Measurements from ENCODE around the gene FCRL2. TPM values are rescaled to one million over a fixed set of nuclear protein-coding genes. Genes with fewer than 3 reads are reported as not detected.
A peak's percentile ranks its signal among the peaks of the same experiment; 100 is the strongest.

FCRL2 gene
- total and polyA plus RNA-seq, 4 experiments from 2014 or later, result 0.40 TPM; not detected in 3

- ChIA-PET CTCF (ENCODE audit: partially characterized antibody) (no interaction called here), POLR2A (ENCODE audit: partially characterized antibody) (no interaction called here)
- Histone ChIP-seq H3K4me3 (ENCODE audit: low read length in 2 of 2) (no peak overlapping the region), H3K36me3 (ENCODE audit: insufficient read depth, low read length) (no peaks in the 10 kb centered on the region), H3K27ac (ENCODE audit: low read depth, low read length) (no peak overlapping the region), H3K27me3 (ENCODE audit: insufficient read depth, low read length) (no peaks in the 10 kb centered on the region), H3K4me1 (ENCODE audit: insufficient read depth, low read length) (no peaks in the 10 kb centered on the region), H3K9me3 (ENCODE audit: control insufficient read depth in 1 of 2, low read length in 2 of 2) (no peaks in the 10 kb centered on the region)
- no peak overlapping the region for H3K4me3 Mint-ChIP-seq
- no peaks in the 10 kb centered on the region for H3K36me3 Mint-ChIP-seq
- intact Hi-C loops (cut with micrococcal nuclease), result no loop called here
- no peak for DNase-seq
- peaks cover 0 to 1% (median 0%) of the 10 kb centered on the region in 4 donors for H3K4me1 Mint-ChIP-seq
- H3K27ac Mint-ChIP-seq, result no peak overlapping the region
- H3K27me3 Mint-ChIP-seq, result peaks cover 3 to 5% of the 10 kb centered on the region in 2 donors
- peaks cover 0 to 2% (median 0%) of the 10 kb centered on the region in 8 donors for H3K9me3 Mint-ChIP-seq
Measured at GRCh38 chr1:157774412-157774811, 2.5 kb downstream of the FCRL2 start.

DNA sequence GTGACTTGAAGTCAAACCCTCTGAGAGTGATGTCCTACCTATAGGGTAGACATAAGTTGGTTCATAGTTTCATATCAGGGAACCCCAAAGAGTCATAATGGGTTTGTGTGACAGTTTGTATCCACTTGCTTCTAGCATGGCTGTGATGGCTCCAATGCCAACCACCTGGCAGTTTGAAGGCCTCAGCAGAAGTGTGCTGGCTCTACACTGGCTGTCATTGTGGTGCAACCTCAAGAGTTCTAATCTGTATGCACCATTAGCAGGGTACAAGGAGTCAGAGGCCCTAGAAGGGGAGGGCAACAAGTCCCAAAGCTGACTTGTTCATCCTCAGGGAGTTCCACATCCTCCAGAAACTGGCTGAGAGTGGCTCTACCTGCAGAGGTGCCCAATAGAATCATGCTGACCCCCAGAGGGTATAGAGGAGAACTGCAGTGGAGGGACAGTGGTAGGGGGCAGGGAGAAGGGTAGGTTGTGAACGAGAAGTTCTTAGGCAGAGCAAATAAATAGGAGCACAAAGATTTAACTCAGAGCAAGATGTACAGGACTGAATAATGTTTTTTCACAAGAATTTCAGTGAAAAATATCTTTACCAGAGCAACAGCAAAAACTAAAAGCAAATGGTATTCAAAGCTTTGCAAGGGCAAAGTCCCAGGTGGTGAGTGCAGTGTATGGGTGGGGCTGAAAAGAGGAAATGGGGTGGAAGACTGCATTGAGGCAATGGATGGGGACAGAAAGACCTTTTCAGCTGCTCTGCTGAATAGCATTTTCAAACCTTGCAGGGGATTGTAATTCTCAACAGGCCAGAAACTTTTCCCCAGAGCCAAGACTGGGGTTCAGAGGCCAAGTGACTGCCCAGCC is 3.2 kb downstream of the FCRL2 start:
- H3K27ac Mint-ChIP-seq, result no peak overlapping the region

GRCh38 chr1:157771661-157772425 is 5.1 kb downstream of the FCRL2 start:
- POLR2A ChIA-PET (ENCODE audit: partially characterized antibody), result no interaction called here

More for the DNA sequence above, 3.2 kb downstream of the FCRL2 start:
- no peak overlapping the region for H3K27ac ChIP-seq (ENCODE audit: low read depth, low read length)
- H3K4me1 ChIP-seq (ENCODE audit: insufficient read depth, low read length), result no peaks in the 10 kb centered on the region
- Mint-ChIP-seq H3K4me1 (peaks cover 0 to 1% (median 0%) of the 10 kb centered on the region in 4 donors), H3K9me3 (peaks cover 0 to 2% (median 0%) of the 10 kb centered on the region in 8 donors), H3K27me3 (peaks cover 5% of the 10 kb centered on the region in 2 donors), H3K36me3 (no peaks in the 10 kb centered on the region), H3K4me3 (peak overlapping the region in 1 of 8 donors; percentile 17)
- H3K9me3 ChIP-seq (ENCODE audit: control insufficient read depth in 1 of 2, low read length in 2 of 2), result no peaks in the 10 kb centered on the region
- no peaks in the 10 kb centered on the region for H3K36me3 ChIP-seq (ENCODE audit: insufficient read depth, low read length)
- peak in 1 of 5 donors; percentile 0 for DNase-seq
- CTCF ChIA-PET (ENCODE audit: partially characterized antibody), result interaction anchor here (3.2 kb wide), 1 partner anchor 193 kb away, joined by 11 read pairs; no protein-coding TSS in a partner anchor
- POLR2A ChIA-PET (ENCODE audit: partially characterized antibody), result no interaction called here
- no peaks in the 10 kb centered on the region for H3K27me3 ChIP-seq (ENCODE audit: insufficient read depth, low read length)
- H3K4me3 ChIP-seq (ENCODE audit: low read length in 2 of 2), result no peak overlapping the region
- intact Hi-C loops (cut with micrococcal nuclease), result no loop called here

DNA sequence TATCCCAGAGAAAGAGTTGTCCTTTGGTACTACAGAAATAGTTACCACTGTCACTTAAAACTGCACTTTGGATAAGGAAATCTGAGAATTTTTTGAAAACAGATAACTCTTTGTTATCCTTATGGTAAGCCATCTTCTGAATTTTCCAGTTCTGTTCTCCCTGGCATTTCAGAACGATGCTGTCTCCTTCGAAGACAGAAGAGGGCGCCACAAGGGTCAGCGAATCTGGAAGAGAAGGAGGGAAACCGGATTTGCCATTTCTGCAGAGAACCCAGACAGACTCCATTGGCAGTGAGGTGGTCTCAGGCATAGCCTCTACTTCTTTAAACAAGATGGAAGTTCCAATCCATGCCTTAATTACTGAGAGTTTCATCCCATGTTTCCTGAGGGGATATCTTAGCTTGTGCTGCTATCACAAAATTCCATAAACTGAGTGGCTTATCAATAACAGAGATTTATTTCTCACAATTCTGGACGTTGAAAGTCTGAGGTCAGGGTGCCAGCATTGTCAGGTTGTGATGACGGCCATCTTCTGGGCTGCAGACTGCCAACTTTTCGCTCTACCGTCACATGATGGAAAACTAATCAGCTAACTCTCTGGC is 6.4 kb downstream of the FCRL2 start:
- H3K4me3 Mint-ChIP-seq, result no peak overlapping the region
- Histone ChIP-seq H3K27me3 (ENCODE audit: insufficient read depth, low read length) (no peaks in the 10 kb centered on the region), H3K9me3 (ENCODE audit: control insufficient read depth in 1 of 2, low read length in 2 of 2) (no peaks in the 10 kb centered on the region), H3K4me3 (ENCODE audit: low read length in 2 of 2) (no peak overlapping the region), H3K4me1 (ENCODE audit: insufficient read depth, low read length) (no peaks in the 10 kb centered on the region), H3K27ac (ENCODE audit: low read depth, low read length) (no peak overlapping the region), H3K36me3 (ENCODE audit: insufficient read depth, low read length) (no peaks in the 10 kb centered on the region)
- DNase-seq, result no peak
- peaks cover 0 to 1% (median 0%) of the 10 kb centered on the region in 4 donors for H3K4me1 Mint-ChIP-seq
- CTCF ChIA-PET (ENCODE audit: partially characterized antibody), result no interaction called here
- H3K27me3 Mint-ChIP-seq, result peaks cover 4 to 5% of the 10 kb centered on the region in 2 donors
- intact Hi-C loops (cut with micrococcal nuclease), result no loop called here
- POLR2A ChIA-PET (ENCODE audit: partially characterized antibody), result no interaction called here
- no peaks in the 10 kb centered on the region for H3K36me3 Mint-ChIP-seq
- no peak overlapping the region for H3K27ac Mint-ChIP-seq
- peaks cover 0 to 2% (median 0%) of the 10 kb centered on the region in 8 donors for H3K9me3 Mint-ChIP-seq

More at GRCh38 chr1:157771661-157772425, 5.1 kb downstream of the FCRL2 start:
- H3K36me3 Mint-ChIP-seq, result no peaks in the 10 kb centered on the region
- peaks cover 0 to 1% (median 0%) of the 10 kb centered on the region in 4 donors for H3K4me1 Mint-ChIP-seq
- no peaks in the 10 kb centered on the region for H3K27me3 ChIP-seq (ENCODE audit: insufficient read depth, low read length)
- H3K9me3 Mint-ChIP-seq, result peaks cover 0 to 2% (median 0%) of the 10 kb centered on the region in 8 donors
- H3K27me3 Mint-ChIP-seq, result peaks cover 5% of the 10 kb centered on the region in 2 donors
- H3K4me1 ChIP-seq (ENCODE audit: insufficient read depth, low read length), result no peaks in the 10 kb centered on the region
- no peak overlapping the region for H3K4me3 Mint-ChIP-seq
- CTCF ChIA-PET (ENCODE audit: partially characterized antibody), result interaction anchor here (3.2 kb wide), 1 partner anchor 191 kb away, joined by 11 read pairs; no protein-coding TSS in a partner anchor
- H3K4me3 ChIP-seq (ENCODE audit: low read length in 2 of 2), result no peak overlapping the region
- intact Hi-C loops (cut with micrococcal nuclease), result no loop called here
- H3K9me3 ChIP-seq (ENCODE audit: control insufficient read depth in 1 of 2, low read length in 2 of 2), result no peaks in the 10 kb centered on the region
- no peaks in the 10 kb centered on the region for H3K36me3 ChIP-seq (ENCODE audit: insufficient read depth, low read length)
- H3K27ac Mint-ChIP-seq, result no peak overlapping the region
- no peak overlapping the region for H3K27ac ChIP-seq (ENCODE audit: low read depth, low read length)
- DNase-seq, result no peak

DNA sequence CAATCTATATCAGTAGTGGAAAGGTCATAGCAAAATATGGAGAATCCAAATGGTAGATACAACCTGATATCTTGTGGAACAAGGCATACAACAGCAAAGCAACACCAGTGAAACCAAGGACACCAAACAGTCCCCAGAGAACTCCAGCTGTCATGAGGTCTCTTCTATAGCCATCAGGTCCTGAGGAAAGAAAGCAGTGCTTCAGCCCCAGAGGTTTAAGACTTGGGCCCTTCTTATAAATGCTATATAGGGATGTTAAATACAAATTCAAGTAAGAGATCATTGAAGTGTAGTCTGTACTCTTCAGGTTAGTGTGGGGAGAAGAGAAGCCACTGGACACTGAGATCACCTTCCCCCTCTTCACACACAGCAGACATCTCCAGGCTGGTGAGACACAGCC is 10.1 kb downstream of the FCRL2 start:
- ChIA-PET POLR2A (ENCODE audit: partially characterized antibody) (no interaction called here), CTCF (ENCODE audit: partially characterized antibody) (no interaction called here)
- Mint-ChIP-seq H3K27me3 (peaks cover 0 to 5% of the 10 kb centered on the region in 2 donors), H3K4me3 (no peak overlapping the region), H3K27ac (no peak overlapping the region), H3K36me3 (no peaks in the 10 kb centered on the region), H3K4me1 (no peaks in the 10 kb centered on the region), H3K9me3 (peaks cover 0 to 4% (median 0%) of the 10 kb centered on the region in 8 donors)
- DNase-seq, result no peak
- no peak overlapping the region for H3K27ac ChIP-seq (ENCODE audit: low read depth, low read length)
- intact Hi-C loops (cut with micrococcal nuclease), result no loop called here
- H3K27me3 ChIP-seq (ENCODE audit: insufficient read depth, low read length), result no peaks in the 10 kb centered on the region
- H3K4me3 ChIP-seq (ENCODE audit: low read length in 2 of 2), result no peak overlapping the region
- H3K4me1 ChIP-seq (ENCODE audit: insufficient read depth, low read length), result no peaks in the 10 kb centered on the region
- H3K9me3 ChIP-seq (ENCODE audit: control insufficient read depth in 1 of 2, low read length in 2 of 2), result no peaks in the 10 kb centered on the region
- no peaks in the 10 kb centered on the region for H3K36me3 ChIP-seq (ENCODE audit: insufficient read depth, low read length)

DNA sequence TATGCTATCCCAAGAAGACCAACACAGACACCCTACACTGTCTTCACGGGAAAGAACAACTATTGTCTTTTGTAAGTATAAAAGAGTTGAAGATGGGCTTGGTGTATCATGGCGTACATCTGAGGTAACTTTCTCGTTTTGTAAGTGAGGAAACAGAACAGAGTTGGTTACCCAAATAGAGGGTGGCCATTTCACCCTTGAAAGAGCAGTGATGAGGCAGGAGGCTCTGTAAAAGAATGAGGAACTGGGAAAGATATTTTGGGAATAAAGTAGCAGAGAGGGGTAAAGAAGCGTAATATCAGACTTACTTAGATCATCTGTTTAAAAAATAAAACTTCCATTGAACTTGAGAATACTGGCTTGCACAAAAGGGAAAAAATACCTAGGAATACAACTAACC is 18.9 kb downstream of the FCRL2 start:
- Mint-ChIP-seq H3K27me3 (peaks cover 0 to 6% of the 10 kb centered on the region in 2 donors), H3K27ac (no peak overlapping the region), H3K4me1 (no peaks in the 10 kb centered on the region), H3K4me3 (no peak overlapping the region), H3K36me3 (no peaks in the 10 kb centered on the region), H3K9me3 (peaks cover 0 to 10% (median 5%) of the 10 kb centered on the region in 8 donors)
- H3K4me1 ChIP-seq (ENCODE audit: insufficient read depth, low read length), result no peaks in the 10 kb centered on the region
- no peaks in the 10 kb centered on the region for H3K36me3 ChIP-seq (ENCODE audit: insufficient read depth, low read length)
- ChIA-PET POLR2A (ENCODE audit: partially characterized antibody) (no interaction called here), CTCF (ENCODE audit: partially characterized antibody) (no interaction called here)
- no peak for DNase-seq
- H3K9me3 ChIP-seq (ENCODE audit: control insufficient read depth in 1 of 2, low read length in 2 of 2), result no peaks in the 10 kb centered on the region
- no peak overlapping the region for H3K27ac ChIP-seq (ENCODE audit: low read depth, low read length)
- intact Hi-C loops (cut with micrococcal nuclease), result no loop called here
- no peak overlapping the region for H3K4me3 ChIP-seq (ENCODE audit: low read length in 2 of 2)
- H3K27me3 ChIP-seq (ENCODE audit: insufficient read depth, low read length), result no peaks in the 10 kb centered on the region

DNA sequence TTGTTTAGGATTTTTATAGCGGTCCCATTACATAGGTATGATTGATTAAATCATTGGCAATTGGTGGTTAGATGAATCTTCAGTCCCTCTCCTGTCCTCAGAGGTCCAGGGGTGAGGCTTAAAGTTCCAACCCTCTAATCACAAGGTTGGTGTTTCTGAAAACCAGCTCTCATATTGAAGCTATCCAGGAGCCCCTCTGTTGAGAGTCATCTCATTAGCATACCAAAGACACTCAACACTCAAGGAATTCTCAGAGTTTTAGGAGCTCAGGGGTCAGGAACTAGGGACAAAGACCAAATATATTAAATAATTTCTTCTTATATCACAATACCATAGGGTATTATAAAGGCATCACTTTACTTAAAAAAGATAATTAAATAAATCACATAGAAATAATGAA is 23.3 kb downstream of the FCRL2 start:
- ChIA-PET CTCF (ENCODE audit: partially characterized antibody) (no interaction called here), POLR2A (ENCODE audit: partially characterized antibody) (no interaction called here)
- Mint-ChIP-seq H3K4me1 (no peaks in the 10 kb centered on the region), H3K27me3 (peaks cover 4 to 7% of the 10 kb centered on the region in 2 donors), H3K36me3 (no peaks in the 10 kb centered on the region), H3K9me3 (peaks cover 0 to 5% (median 0%) of the 10 kb centered on the region in 8 donors), H3K4me3 (no peak overlapping the region), H3K27ac (no peak overlapping the region)
- Histone ChIP-seq H3K9me3 (ENCODE audit: control insufficient read depth in 1 of 2, low read length in 2 of 2) (no peaks in the 10 kb centered on the region), H3K27me3 (ENCODE audit: insufficient read depth, low read length) (no peaks in the 10 kb centered on the region), H3K4me3 (ENCODE audit: low read length in 2 of 2) (no peak overlapping the region), H3K36me3 (ENCODE audit: insufficient read depth, low read length) (no peaks in the 10 kb centered on the region), H3K4me1 (ENCODE audit: insufficient read depth, low read length) (no peaks in the 10 kb centered on the region), H3K27ac (ENCODE audit: low read depth, low read length) (no peak overlapping the region)
- intact Hi-C loops (cut with micrococcal nuclease), result no loop called here
- no peak for DNase-seq

All from CD4-positive, alpha-beta memory T cell (primary cell).